ENCODE data around the gene ZNF296.

- TF ChIP-seq CTCF (IDR thresholded peaks at IDR 0.05) (no peak), POLR2A (IDR thresholded peaks at IDR 0.05) (no peak)
Observed at GRCh38 chr19:45121827-45122345, 45.6 kb upstream of the ZNF296 start.
